Stimulated activated CD4-positive, alpha-beta T cell treated with anti-CD3 and anti-CD28 coated beads, TNF-alpha, amount 100 ng/mL, for 48 hours (primary cell): Measurements from ENCODE around the gene ACP3.
"Not testable (repeated sequence)": the region's sequence is repeated elsewhere in the genome, so short reads cannot be mapped to it uniquely, and the experiment has no call there.

Source experiments
- DNase-seq, 3 donors: peaks; one replicate each; pipeline ENCODE4 v3.0.0-alpha.2; 2020; ENCODE audit warnings: low read depth in 3 of 3

Gene ACP3

GRCh38 chr3:132317229-132317948 lies at the start of gene ACP3:
ACP3 (plus strand) TSS chr3:132317407; CDS start chr3:132317457, 50 bp downstream.
- DNase-seq: no peak

DNA sequence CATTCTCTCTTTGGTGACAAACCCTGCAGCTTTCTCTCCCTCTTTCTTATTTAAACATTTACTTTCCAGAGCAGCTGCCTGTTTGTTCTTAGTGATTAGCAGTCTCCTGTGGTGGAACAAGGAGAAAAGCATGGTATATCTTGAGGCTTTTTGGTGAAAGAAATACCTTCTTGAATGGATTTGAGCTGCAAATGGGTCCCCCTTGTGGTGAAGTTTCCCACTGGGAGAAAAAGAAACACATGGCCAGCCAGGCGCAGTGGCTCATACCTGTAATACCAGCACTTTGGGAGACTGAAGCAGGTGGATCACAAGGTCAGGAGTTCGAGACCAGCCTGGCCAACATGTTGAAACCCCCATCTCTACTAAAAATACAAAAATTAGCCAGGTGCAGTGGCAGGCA lies 48.3 kb upstream of the ACP3 start:
- DNase-seq: no peak

- no peak for DNase-seq
Measured at GRCh38 chr3:132273036-132273435, 44.2 kb upstream of the ACP3 start.

DNA sequence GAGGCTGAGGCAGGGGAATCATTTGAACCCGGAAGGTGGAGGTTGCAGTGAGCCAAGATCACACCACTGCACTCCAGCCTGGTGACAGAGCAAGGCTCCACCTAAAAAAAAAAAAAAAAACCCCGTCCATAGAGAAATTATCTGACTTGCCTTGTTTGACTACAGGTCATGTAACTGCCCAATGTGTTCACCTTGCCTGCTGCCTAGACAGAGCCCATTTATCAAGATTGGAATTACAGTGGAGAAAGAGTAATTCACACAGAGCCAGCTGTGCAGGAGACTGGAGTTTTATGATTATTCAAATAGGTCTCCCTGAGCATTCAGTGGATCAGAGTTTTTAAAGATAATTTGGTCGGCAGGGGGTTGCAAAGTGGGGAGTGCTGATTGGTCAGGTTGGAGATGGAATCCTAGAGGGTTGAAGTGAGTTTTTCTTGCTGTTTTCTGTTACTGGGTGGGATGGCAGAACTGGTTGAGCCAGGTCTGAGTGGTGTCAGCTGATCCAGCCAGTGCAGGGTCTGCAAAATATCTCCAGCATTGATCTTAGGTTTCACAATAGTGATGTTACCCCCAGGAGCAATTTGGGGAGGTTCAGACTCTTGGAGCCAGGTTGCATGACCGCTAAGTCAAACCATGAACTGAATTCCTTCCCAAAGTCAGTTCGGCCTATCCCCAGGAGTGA lies 40.8 kb upstream of the ACP3 start:
- DNase-seq: no peak

DNA sequence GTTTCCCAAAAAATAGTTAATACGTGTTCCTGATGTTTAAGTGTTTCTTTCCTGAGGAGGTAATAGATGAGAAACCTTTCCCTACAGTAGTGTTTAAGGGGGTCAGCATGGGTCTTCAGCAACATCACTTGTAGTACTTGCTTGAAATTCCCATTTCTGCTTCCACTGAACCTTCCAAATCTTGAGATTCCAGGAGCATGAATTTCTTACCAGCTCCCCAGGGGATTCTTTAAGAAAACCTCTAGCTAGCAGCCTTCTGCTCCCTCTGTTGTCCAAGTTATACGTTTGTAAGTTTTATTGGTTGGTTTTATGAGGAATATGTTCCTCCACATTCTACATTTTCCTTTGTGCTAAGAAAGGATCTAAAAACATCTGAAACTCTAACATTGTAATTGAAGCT lies 38.2 kb upstream of the ACP3 start:
- no peak for DNase-seq

GRCh38 chr3:132283440-132283839 lies 33.8 kb upstream of the ACP3 start:
- no peak for DNase-seq

GRCh38 chr3:132283916-132284405 lies 33.2 kb upstream of the ACP3 start:
- no peak for DNase-seq

DNA sequence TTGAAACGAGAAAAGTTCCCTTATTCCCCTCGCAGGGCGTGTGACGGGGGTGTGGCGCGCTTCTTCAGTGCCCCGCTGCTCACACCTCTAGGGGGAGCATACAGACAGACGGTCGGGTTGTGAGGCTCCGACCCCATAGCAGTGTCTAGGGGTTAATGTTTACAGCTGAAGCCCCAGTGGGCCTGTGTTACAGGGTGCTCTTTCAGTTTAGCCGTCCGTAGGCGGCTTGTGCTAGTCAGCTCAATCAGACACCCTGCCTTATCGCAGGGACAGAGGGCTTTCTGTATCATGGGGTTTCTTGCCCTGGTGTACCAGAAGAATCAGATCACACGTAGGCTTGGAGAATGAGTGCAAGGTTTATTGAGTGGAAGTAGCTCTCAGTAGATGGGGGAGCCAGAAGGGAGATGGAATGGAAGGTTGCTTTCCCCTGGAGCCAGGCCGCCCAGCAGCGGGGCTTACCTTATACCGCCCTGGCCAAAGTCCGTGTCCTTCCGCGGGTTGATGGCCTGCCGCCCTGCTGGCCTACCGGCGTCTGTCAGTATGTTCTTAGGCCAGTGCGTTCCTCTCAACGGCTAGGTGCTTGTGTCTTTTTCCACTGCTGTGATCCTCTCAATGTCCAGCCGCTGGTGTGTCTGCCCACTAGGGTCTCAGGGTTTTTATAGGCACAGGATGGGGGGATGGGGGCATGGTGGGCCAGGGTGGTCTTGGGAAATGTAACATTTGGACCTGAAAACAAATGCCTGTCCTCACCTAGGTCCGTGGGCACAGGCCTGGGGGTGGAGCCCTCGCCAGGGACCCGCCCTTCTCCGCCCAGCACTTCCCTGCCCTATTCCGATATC lies 32.2 kb upstream of the ACP3 start:
- no peak for DNase-seq

DNA sequence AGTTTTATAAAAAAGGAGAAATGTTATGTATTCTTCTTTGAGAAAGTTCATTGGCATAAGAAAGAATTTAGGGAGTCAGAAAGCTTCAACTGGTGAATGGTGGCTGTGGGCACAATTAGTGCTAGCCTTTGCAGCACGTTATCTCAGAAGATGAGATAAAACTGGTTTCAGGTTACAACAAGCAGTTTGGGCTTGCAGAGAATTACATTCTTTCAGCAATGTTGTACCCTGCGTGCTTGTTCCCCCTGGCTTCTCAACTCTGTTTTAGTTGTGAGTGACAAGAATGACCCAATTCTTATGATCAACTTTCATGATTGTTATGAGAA lies 31.6 kb upstream of the ACP3 start:
- DNase-seq: no peak

GRCh38 chr3:132286035-132286434 lies 31.2 kb upstream of the ACP3 start:
- DNase-seq: no peak

DNA sequence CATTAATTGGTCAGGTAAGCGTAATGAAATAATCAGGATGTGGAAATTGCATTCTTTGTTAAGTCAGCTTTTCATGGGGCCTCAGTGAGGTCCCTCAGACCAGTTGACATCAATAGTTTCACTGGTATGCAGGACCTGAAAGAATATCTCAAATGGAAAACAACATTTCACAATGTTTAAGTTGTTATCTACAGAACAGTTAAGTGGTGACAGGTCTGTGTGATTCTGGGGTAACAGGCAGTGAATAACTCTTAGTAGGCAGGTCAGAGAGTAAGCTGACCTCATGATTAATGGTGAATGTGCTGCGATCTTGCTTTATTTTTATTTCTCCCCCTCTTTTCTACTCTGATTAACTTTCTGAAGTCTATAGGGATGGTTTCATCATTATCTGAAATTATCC lies 28.9 kb upstream of the ACP3 start:
- no peak for DNase-seq

GRCh38 chr3:132289316-132289715 lies 27.9 kb upstream of the ACP3 start:
- DNase-seq: no peak

GRCh38 chr3:132290833-132291232 lies 26.4 kb upstream of the ACP3 start:
- no peak for DNase-seq

- no peak for DNase-seq
Measured at GRCh38 chr3:132292042-132292441, 25.2 kb upstream of the ACP3 start.

DNA sequence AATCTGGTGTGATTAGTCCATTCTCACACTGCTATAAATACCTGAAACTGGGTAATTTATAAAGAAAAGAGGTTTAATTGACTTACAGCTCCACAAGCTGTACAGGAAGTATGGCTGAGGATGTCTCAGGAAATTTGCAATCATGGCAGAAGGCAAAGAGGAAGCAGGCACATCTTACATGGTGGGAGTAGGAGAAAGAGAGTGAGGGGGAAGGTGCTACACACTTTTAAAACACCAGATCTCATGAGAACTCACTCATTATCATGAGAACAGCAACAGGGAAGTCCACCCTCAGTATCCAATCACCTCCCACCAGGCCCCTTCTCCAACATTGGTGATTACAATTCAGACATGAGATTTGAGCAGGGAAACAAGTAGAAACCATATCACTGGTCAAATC lies 24.0 kb upstream of the ACP3 start:
- DNase-seq: no peak

DNA sequence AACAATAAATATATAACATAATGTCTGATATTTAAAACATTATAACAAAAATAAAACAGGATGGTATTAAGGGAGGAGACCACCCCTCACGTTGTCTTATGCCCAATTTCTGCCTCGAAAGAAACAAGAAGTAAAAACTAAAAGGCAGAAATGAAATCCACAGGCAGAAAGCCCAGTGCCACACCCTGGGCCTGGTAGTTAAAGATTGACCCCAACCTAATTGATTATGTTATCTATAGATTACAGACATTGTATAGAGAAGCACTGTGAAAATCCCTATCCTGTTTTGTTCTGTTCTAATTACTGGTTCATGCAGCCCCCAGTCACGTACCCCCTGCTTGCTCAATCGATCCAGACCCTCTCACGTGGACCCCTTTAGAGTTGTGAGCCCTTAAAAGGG lies 22.3 kb upstream of the ACP3 start:
- no peak for DNase-seq

DNA sequence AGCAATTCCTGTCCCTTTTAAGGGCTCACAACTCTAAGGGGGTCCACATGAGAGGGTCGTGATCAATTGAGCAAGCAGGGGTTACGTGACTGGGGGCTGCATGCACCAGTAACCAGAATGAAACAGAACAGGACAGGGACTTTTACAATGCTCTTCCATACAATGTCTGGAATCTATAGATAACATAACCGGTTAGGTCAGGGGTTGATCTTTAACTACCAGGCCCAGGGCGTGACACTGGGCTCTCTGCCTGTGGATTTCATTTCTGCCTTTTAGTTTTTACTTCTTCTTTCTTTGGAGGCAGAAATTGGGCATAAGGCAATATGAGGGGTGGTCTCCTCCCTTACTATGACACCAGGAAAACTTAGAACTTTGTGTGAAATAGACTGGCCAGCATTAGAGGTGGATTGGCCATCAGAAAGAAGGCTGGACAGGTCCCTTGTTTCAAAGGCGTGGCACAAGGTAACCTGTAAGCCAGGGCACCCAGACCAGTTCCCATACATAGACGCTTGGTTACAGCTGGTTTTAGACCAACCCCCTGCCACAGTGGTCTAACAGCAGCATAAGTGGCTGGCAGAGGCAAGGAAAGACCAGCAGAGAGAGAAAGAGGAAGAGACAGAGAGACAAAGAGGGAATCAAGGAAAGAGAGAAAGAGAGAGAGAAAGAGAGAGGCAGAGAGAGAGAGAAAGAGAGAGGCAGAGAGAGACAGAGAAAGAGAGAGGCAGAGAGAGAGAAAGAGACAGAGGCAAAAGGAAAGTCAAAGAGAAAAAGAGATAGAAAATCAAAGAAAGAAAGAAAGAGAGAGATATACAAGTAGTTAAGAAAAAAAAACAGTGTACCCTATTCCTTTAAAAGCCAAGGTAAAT lies 13.6 kb upstream of the ACP3 start:
- not testable (repeated sequence) for DNase-seq

- DNase-seq: not testable (repeated sequence)
Measured at GRCh38 chr3:132304351-132304750, 12.9 kb upstream of the ACP3 start.

GRCh38 chr3:132310057-132310456 lies 7.2 kb upstream of the ACP3 start:
- DNase-seq: not testable (repeated sequence)

DNA sequence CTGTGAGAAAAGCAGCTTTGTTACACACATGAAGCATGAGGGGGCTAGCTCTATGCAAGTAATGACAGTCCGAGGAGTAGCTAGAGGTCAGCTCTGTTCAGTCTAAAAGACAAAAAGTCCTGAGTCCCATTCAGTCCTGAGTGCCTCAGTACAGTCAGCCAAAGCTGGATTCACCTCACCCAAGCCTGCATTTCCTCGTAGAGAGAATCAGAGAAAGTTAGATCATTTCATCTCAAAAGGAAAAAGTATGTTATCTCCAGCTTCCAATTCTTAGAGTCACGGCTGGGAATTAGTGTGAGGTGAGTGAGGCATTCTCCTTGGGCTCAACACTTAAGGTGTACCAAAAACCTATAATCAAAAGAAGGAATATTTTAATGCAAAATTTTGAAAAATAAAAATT lies 5.9 kb upstream of the ACP3 start:
- DNase-seq: no peak

DNA sequence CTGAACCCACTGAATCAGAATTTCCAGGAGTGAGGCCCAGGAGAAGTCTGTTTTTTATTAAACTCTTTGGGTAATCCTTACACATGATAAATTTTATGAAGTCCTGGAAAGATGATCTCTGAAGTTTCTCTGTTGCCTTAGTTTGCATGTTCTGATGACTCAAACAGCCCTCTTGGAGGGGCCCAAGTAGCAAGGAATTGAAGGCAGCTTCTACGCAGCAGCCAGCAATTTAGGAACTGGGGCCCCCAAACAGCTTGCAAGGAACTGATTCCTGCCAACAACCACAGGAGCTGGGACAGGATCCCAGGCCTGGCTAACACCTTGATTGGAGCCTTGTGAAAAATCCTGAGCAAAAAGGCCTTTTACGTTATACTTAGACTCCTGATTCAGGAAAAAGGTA lies 5.4 kb upstream of the ACP3 start:
- no peak for DNase-seq

GRCh38 chr3:132315851-132316250 lies 1.4 kb upstream of the ACP3 start:
- DNase-seq: no peak
